ENCODE data around the gene EML6. TPM values are rescaled to one million over a fixed set of nuclear protein-coding genes. Genes with fewer than 3 reads are reported as not detected.

EML6 gene
- total and polyA plus RNA-seq, 10 of the 15 experiments (the other 5 are each of a cell fraction or from before 2014, with no cell fraction given), result 0.09 to 0.67 (median 0.21) TPM

GRCh38 chr2:54763636-54764291 lies 40.3 kb downstream of the EML6 start (continued):
- TF ChIP-seq, protein P1, sequence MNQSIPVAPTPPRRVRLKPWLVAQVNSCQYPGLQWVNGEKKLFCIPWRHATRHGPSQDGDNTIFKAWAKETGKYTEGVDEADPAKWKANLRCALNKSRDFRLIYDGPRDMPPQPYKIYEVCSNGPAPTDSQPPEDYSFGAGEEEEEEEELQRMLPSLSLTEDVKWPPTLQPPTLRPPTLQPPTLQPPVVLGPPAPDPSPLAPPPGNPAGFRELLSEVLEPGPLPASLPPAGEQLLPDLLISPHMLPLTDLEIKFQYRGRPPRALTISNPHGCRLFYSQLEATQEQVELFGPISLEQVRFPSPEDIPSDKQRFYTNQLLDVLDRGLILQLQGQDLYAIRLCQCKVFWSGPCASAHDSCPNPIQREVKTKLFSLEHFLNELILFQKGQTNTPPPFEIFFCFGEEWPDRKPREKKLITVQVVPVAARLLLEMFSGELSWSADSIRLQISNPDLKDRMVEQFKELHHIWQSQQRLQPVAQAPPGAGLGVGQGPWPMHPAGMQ (IDR thresholded peaks at IDR 0.05; ENCODE audit: borderline replicate concordance), result no peak
- TF ChIP-seq RFX5 (IDR thresholded peaks at IDR 0.05; ENCODE audit: low read depth, low read length) (no peak), SMC3 (IDR thresholded peaks at IDR 0.05; ENCODE audit: borderline replicate concordance, low read length) (peak; percentile 50), NR2C2 (IDR thresholded peaks at IDR 0.05; ENCODE audit: borderline replicate concordance, control insufficient read depth, insufficient read length, low read depth) (no peak), EED (IDR thresholded peaks at IDR 0.05; ENCODE audit: low read depth) (no peak), EGR1 (IDR thresholded peaks at IDR 0.05; ENCODE audit: borderline replicate concordance in 1 of 2, low read depth in 2 of 2, low read length in 2 of 2) (no peak), USF1 (IDR thresholded peaks at IDR 0.05; ENCODE audit: borderline replicate concordance, extremely low read length, insufficient read depth, low read depth, low read length) (no peak), CTCF (IDR thresholded peaks at IDR 0.05 in 2 of 3, conservative IDR thresholded peaks at IDR 0.05 in 1 of 3; ENCODE audit: control insufficient read depth in 2 of 3, extremely low read depth in 1 of 3, insufficient read depth in 1 of 3, low read depth in 3 of 3, low read length in 3 of 3) (peak; percentile 50 to 71 (median 61)), ESRRA (IDR thresholded peaks at IDR 0.05; ENCODE audit: low read length) (no peak), CBX5 (IDR thresholded peaks at IDR 0.05; ENCODE audit: low read depth) (no peak)

Measured in GM12878 (cell line).